Activated CD4-positive, alpha-beta T cell treated with anti-CD3 and anti-CD28 coated beads, Interleukin-2, amount 50 U/mL, for 16 hours (primary cell): ENCODE results near the gene MCAT.
A peak's percentile ranks its signal among the peaks of the same experiment; 100 is the strongest.
"Not testable (repeated sequence)": the region's sequence is repeated elsewhere in the genome, so short reads cannot be mapped to it uniquely, and the experiment has no call there.

Source experiments
- DNase-seq: peaks from one replicate; pipeline ENCODE4 v3.0.0-alpha.2; 2020

MCAT gene

DNA sequence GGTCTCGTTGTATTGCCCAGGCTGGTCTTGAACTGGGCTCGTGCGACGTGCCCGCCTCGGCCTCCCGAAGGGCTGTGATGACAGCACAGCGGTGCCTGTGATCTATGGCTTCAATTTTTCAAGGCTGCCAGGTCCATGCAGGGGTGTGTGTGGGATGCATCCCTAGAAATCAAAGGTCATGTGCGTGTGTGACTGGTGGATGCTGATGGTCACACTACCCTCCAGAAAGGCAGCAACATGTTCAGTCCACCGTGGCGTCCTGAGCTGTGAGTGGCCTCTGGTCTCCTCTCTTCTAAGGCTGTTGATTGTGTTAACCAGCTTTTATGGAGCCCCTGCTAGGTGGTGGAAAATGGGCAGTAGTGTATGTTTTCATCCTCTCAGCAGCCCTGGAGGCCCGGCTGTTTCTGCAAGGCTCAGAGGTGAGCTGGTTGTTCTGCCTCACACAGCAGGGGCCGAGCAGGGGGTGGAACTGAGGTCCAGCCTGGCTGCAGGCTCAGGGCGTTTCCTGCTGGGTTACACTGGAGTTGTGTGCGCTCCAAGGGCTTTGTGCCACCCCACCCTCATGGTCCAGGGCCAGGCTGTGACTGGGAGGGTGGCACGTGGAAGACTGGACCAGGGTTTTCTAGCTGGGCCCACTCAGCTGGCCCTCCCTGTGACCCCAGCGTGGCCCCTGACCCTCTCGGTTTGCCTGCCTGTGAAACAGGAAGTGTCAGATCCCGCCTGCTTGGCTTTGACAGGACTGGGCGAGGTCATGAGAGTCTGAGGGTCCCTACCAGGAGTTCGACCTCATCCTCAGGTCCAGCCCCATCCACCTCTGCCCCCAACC lies 25.0 kb downstream of the MCAT start:
- no peak for DNase-seq

DNA sequence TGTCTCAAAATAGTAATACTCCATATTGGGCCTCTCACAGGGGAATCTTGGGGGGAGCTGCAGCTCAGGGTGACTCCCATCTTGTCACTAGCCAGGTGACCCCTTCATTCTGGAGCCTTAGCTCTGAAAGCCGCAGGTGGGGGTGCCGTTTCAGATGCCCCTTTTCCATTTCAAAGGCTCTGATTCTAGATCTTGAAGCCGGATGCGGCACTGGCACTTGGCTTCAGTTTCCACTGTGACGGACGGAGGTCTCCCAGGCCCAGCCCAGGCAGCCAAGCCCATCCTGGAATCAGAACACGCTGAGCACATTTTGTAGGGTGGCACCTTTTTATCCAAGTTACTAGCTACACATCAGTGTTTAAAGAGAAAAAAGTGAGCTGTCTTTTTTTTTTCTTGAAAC lies 26.3 kb downstream of the MCAT start:
- DNase-seq, result no peak

DNA sequence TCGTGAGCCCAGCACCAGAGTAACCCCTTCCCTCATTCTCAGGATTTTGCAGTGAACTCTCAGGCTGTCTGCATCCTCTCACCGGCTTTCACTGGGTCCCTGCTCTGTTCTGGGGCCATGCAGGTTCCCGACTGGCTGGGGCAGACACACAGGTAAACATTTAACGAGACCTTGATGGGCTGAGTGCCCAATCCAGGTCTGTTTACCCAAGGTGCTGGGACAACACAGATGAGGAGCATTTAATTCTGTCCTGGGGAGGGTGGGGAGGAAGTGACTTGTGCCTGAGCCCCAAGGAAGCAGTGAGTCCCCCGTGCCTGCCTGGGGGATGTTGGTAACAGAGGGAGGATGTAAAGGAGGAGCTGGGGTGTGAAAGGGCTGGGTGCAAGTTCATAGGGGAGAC lies 28.2 kb downstream of the MCAT start:
- DNase-seq, result no peak

GRCh38 chr22:43113526-43114251 lies 29.5 kb downstream of the MCAT start:
- no peak for DNase-seq

DNA sequence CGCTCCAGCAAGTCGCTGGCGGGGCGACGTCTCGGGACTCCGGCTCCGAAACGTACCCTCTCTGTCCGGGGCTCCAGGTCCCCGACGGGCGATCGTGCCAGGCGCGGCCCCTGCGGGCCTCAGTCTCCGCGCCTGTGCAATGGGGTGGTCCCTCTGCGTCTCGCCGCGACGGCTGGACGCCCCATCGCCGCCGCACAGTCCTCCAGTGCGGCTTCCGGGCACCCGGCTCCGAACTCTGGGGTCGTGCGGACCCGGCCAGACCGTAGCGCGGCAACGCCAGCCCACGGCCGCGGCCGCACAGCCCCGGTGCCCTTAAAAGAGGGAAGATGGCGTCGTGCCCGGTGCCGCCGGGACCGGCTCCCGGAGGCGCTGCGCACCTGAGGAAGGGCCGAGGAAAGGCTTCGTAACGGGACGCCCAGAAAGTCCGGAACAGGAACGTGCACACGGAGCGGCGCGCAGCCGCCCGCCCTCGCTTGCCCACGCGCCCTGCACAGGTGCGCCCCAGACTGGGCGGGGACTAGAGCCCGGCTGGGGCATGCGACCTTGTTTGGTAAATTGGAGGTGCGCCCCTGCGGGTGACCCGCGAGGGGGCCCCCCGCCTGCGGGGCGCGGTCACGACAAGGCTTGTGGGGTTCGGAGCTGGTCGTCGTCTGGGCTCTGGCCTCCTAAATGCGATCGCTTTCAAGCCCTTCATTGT lies 32.1 kb downstream of the MCAT start:
- DNase-seq, result peak; percentile 10

DNA sequence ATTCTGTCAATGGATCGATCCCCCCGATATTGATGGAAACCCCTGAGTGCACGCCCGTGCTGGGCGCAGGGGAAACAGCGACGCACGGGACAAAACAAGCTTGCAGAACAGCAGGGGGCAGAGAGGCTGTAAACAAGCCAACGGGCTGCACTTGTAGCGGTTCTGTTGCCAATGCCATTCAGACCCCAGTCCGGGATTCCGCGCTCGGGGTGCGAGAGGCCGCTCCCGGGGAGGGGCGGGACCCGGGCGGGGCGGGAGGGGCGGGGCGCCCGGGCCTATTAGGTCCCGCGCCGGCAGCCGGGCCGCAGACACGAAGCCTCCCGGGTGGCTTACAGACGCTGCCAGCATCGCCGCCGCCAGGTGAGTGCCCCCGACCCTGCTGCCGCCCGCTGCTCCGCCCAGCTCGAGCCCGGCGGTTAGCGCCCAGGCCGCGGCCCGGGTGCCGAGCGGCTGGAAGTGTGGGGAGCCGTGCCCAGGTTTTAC lies 32.7 kb downstream of the MCAT start, which contains the start of gene BIK:
Gene BIK, plus strand, starts transcription at position 307 of the 483 bp plus-strand sequence. CDS start 13,273 bp downstream, outside the sequence.
- peak; percentile 38 for DNase-seq

DNA sequence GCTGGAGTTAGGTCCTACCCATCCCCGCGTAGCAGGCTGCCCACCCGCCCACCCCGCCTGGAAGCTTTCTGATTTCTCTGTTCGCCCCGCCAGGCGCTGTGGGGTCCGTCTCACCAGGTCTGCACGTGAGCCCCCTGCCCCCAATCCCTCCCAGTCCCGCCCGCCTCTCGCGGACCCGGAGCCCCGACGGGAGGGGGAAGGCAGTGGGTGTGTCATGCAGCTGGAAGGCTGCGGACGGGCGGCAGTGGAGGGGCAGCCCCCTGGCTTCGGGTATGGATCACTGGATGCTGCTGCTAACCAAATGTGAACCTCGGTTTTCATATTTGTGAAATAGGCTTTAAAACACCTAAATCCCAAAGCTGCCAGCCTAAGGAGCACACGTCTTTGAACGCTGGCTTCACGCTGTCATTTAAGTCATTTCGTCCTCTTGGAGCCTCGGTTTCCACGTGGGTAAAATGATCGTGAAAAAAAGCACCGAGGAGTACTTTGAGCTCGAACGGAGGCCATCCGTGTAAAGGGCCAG lies 33.2 kb downstream of the MCAT start:
- DNase-seq, result no peak

- no peak for DNase-seq
Measured at GRCh38 chr22:43109511-43109910, 33.7 kb downstream of the MCAT start.

- no peak for DNase-seq
Measured at GRCh38 chr22:43106302-43106701, 36.9 kb downstream of the MCAT start.

DNA sequence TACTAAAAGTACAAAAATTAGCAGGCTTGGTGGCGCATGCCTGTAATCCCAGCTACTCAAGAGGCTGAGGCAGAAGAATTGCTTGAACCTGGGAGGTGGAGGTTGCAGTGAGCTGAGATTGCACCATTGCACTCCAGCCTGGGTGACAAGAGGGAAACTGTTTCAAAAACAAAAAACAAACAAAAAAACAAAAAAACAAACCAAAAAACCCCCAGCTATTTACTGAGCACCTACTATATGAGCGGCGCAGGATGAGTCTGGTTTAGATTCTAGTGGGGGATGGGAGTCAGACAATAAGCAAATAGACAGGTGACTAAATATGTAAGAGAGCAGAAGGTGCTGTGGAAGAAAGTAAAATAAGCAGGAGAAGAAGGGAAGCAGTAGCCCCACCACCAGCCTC lies 38.2 kb downstream of the MCAT start:
- not testable (repeated sequence) for DNase-seq

- peak; percentile 42 for DNase-seq
Measured at GRCh38 chr22:43104056-43104625, 39.1 kb downstream of the MCAT start.

DNA sequence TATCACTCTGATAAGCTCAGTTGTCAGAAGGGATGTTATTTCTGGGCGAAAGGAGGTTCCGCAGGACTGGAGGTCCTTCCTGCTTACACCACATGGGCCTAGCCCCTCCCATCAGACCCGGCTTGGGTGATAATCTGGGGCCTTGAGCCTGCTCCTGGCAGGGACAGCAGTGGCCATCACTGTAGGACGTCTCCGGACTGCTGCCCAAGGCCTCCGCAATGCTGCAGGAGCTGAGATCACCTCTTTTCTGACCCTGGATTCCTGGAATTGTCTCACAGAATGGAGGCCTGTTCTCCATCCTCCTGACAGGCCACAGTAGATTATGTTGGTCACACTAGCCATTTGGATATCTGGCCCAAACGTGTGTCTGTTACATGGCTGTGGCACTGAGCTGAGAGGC lies 41.9 kb downstream of the MCAT start:
- DNase-seq, result no peak

DNA sequence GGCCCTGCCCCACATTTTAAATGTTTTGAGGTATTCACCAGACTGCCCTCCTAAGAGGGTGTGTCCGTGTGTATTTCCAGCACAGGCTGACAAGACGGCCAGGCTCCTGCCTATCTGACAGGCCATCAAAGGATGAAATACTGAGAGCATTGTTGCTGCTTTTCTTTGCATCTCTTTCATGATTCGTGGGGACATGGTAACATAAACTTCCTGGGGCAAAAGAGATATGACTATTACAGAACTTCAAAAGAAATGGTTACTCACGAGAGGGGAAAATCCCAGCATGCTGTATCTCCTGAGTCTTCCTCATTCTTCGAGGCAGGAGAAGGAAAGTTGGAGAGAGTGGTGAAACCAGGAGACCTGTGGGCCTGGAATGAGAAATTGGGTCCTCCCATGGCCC lies 43.0 kb downstream of the MCAT start:
- DNase-seq, result peak; percentile 6

- no peak for DNase-seq
Measured at GRCh38 chr22:43099095-43099494, 44.1 kb downstream of the MCAT start.

DNA sequence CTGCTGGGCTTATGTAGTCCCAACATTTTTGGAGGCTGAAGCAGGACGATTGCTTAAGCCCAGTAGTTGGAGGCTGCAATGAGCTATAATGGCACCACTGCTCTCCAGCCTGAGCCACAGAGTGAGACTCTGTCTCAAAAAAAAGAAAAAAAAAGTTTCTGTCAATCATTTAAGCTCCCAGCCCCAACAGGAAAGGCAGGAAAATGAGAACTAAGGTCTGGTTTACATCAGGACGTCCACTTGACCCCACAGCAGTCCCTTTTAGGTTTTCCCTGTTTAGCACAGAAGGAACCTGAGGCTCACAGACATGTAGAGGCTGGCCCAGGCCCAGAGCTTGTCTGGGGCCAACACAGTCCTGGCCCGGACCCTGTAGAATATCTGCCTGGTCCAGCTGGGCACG lies 44.8 kb downstream of the MCAT start:
- DNase-seq, result no peak

DNA sequence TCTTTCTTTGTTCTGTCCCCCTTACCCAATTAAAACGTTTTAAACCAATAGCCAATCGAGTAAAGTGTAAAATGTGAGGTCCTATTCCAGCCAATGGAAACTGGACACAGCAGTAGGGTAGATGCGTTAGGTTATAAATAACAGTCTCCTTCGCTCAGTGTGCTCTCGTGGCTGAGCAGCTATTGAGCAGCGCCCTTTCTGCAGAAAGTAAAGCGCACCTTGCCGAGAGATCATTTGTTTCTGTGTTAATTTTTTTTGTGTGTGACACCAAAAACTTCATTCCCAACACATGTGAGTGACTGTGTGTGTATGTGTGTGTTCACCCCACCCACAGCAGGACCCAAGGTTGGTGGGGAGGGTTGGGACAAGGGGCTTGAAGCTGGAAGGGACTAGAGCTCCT lies 46.8 kb downstream of the MCAT start:
- DNase-seq, result no peak

GRCh38 chr22:43094551-43094950 lies 48.6 kb downstream of the MCAT start:
- DNase-seq, result no peak

- DNase-seq, result no peak
Measured at GRCh38 chr22:43094085-43094484, 49.1 kb downstream of the MCAT start.

GRCh38 chr22:43092085-43092484 lies 51.1 kb downstream of the MCAT start:
- DNase-seq, result no peak

- peak; percentile 81 for DNase-seq
Measured at GRCh38 chr22:43090130-43090789, 52.9 kb downstream of the MCAT start.

GRCh38 chr22:43088984-43089717 lies 54.0 kb downstream of the MCAT start, which contains the start of gene TTLL1:
TTLL1 (minus strand) TSS chr22:43089391; CDS start chr22:43075586, 13,805 bp downstream.
- DNase-seq, result peak; percentile 95
